BJ (cell line): ENCODE results near the gene RNPEP. TPM values are rescaled to one million over a fixed set of nuclear protein-coding genes. Genes with fewer than 3 reads are reported as not detected.

Experiments used
- CTCF ChIA-PET: fragments of 350-600 bp; formaldehyde crosslinking; extraction: SDS; loops from one replicate; lab custom pipeline; 2021; ENCODE audit warnings: antibody characterized with exemption, inconsistent platforms; lab: Yijun Ruan, JAX
- POLR2A ChIA-PET: fragments of 300-600 bp; sonication (Branson Sonifier 250); formaldehyde crosslinking; extraction: SDS; loops from one replicate; lab custom pipeline; 2021; ENCODE audit warnings: antibody characterized with exemption; lab: Charles Lee
- DNase-seq: peaks from one replicate; pipeline ENCODE4 v3.0.0-alpha.2; 2011; ENCODE audit warnings: low read depth
- H3K27me3 ChIP-seq: 2 replicates; pipeline ENCODE4 v1.6.0; 2011; ENCODE audit warnings: low read length; ENCODE audit not compliant: control insufficient read depth, insufficient read depth
- H3K36me3 ChIP-seq: 2 replicates; pipeline ENCODE4 v1.5.1; 2011; ENCODE audit warnings: low read length; ENCODE audit not compliant: control insufficient read depth, insufficient read depth
- H3K4me3 ChIP-seq: 2 replicates; pipeline ENCODE4 v1.5.1; 2011; ENCODE audit warnings: low read depth, mild to moderate bottlenecking, control low read depth, low read length
- polyA plus RNA-seq: library from polyadenylated mRNA; depleted of rRNA; stranded (reverse); fragments of >200 nt; gene quantifications from 2 replicates; pipeline ENCODE4 v1.2.3, GENCODE V29; 2011
- TF ChIP-seq, protein P1 (sequence below): IDR thresholded peaks from 2 replicates; pipeline ENCODE4 v1.5.1; 2011; ENCODE audit warnings: low read depth, mild to moderate bottlenecking, control low read depth, inconsistent platforms, low read length, moderate library complexity; ENCODE audit not compliant: insufficient read depth

Gene RNPEP
- polyA plus RNA-seq, 1 experiment = 51.5 TPM

DNA sequence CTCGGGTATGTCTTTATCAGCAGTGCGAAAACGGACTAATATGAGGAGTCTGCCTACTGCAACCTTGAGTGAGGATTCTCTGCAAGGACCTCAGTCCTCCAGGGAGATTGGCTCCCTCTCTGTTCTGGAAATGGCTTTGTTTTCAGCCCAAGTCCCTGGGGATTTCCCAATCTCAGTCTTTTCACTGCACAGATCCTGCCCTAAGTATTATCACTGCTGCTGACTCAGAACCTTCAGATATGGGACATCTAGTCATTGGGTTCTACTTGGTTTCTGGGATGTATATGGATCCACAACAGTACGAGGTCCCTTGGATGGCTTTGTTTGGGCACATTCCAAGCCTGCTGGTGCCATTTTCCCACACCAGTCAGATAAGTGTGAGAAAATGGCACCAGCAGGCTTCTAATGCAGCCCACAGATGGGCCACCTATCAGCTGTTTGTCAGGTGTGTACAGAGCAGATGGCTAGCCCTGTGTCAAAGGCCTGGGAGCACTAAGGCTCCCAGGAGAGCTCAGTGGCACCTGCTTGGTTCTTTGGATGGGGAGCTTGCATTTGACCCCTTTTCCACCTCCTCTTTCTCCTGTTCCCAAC is 55.4 kb downstream of the RNPEP start:
- TF ChIP-seq, protein P1, sequence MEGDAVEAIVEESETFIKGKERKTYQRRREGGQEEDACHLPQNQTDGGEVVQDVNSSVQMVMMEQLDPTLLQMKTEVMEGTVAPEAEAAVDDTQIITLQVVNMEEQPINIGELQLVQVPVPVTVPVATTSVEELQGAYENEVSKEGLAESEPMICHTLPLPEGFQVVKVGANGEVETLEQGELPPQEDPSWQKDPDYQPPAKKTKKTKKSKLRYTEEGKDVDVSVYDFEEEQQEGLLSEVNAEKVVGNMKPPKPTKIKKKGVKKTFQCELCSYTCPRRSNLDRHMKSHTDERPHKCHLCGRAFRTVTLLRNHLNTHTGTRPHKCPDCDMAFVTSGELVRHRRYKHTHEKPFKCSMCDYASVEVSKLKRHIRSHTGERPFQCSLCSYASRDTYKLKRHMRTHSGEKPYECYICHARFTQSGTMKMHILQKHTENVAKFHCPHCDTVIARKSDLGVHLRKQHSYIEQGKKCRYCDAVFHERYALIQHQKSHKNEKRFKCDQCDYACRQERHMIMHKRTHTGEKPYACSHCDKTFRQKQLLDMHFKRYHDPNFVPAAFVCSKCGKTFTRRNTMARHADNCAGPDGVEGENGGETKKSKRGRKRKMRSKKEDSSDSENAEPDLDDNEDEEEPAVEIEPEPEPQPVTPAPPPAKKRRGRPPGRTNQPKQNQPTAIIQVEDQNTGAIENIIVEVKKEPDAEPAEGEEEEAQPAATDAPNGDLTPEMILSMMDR = no peak
- no peak for DNase-seq
- CTCF ChIA-PET = no interaction called here

DNA sequence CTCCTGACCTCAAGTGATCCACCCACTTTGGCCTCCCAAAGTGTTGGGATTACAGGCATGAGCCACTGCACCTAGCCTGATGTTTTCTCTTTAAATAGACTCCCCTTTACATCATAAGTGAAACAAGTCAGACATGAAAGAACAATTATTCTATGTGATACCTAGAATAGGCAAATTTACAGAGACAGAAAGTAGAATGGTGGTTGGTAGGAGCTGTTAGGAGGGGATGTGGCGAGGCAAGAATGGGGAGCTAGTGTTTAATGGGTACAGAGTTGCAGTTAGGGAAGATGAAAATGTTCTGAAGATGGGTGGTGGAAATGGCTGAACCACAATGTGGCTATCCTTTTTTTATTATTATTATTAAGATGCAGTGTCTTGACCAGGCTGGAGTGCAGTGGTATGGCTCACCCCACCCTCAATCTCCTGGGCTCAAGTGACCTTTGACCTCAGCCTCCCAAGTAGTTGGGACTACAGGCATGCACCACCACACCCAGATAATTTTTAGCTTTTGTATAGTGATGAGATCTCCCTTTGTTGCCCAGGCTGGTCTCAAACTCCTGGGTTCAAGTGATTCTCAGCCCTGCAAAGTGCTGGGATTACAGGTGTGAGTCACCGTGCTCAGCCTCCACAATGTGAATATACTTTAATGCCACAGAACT is 56.4 kb downstream of the RNPEP start:
- TF ChIP-seq, protein P1 = no peak
- POLR2A ChIA-PET = no interaction called here
- no peaks in the 10 kb centered on the region for H3K36me3 ChIP-seq
- peaks cover 6% of the 10 kb centered on the region; the same call in 1 of the 2 replicates for H3K27me3 ChIP-seq
- CTCF ChIA-PET = no interaction called here
- no peak overlapping the region for H3K4me3 ChIP-seq
- DNase-seq = no peak

More for the DNA sequence above, 55.4 kb downstream of the RNPEP start:
- POLR2A ChIA-PET = no interaction called here
- Histone ChIP-seq H3K36me3 (no peaks in the 10 kb centered on the region), H3K27me3 (peaks cover 6% of the 10 kb centered on the region; the same call in 1 of the 2 replicates), H3K4me3 (no peak overlapping the region)

DNA sequence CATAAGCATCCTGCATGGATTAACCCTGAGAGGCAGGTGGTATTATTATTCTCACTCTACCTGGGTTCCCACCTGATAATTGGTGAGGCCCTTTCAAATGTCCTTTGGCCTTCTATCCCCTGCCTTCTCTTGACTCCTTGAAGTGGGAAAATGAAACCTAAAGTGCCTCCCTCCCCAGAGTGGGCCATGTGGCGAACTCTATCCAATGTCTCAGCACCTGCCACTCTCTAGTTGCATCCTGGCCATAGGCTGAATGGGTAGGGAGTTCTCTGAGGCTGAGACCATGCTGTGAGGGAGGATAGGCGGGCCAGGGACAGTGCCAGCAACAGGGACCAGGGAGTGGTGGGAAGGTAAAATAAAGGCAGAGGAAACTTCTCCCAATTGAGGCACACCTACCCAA is 63.3 kb downstream of the RNPEP start:
- TF ChIP-seq, protein P1 = no peak
- CTCF ChIA-PET = no interaction called here
- no peaks in the 10 kb centered on the region for H3K36me3 ChIP-seq
- POLR2A ChIA-PET = no interaction called here
- H3K27me3 ChIP-seq = peaks cover 3% of the 10 kb centered on the region
- no peak overlapping the region for H3K4me3 ChIP-seq
- no peak for DNase-seq

DNA sequence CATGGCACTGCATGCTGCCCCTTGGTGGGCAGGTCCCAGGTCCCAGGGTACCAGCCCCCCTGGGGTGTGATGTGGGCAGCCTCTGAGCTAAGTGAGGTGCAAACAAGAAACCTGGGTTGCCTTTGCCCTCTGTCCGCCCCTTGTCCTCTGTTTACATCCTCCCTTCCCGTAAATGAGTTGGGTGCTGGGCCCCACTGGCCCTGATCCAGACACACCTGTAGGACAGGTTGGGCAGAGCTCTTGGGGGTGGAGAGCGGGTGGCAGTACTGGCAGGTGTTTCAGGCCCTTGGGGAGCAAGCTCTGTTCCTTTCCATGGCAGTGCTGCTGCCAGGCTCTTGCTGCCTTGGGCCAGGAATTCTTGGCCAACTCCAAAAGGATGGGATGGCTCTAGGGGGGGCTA is 63.8 kb downstream of the RNPEP start:
- Histone ChIP-seq H3K27me3 (peaks cover 3% of the 10 kb centered on the region), H3K36me3 (no peaks in the 10 kb centered on the region), H3K4me3 (no peak overlapping the region)
- CTCF ChIA-PET = no interaction called here
- DNase-seq = no peak
- TF ChIP-seq, protein P1 = no peak
- POLR2A ChIA-PET = no interaction called here

DNA sequence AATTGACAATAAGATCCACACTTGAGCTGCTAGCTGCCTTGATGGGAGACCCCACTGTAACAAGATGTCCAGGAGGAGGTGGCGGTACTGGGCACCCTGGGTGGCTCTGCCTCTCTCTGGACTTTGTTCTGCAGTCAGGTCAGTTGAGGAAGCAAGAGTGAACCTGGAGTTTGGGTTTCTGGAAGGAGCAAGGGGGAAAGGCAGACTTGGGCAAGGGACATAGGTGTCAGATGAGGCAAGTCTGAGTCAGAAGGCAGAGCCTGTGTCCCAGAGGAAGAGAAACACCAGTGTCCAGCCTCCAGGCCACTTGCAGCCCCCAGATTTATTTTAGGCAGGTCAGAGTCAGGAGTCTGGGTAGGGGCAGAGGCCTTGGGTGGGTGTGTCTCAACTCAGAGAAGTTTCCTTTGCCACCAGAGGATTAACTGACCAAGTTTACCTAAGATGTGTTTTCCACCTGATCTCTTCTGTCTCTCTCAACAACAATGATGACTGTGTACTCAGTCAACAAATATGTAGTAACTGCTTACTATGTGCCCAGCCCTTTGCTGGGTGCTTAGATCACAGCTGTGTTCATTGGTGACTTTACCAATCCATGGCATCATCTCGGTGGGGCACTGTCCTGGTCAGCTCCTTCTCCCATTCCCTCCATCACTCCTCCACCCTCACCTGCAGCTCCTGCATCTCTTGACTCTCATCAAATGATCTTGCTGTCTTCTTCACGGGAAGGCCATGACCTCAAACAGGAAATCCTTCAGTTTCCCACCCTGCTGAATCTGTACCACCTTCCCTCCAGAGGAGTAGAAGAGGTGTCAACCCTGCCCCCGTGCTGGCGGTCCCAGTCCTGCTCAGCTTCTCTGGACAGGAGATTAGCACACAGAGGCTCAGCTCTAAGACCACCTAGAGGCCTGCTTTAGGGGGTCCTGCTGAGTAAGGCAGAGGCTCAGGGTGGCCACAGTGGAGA is 64.6 kb downstream of the RNPEP start:
- ChIA-PET CTCF (interaction anchor here (0.7 to 1.1 kb wide), 2 partner anchors 39 to 71 kb away, joined by 3 to 4 read pairs; no protein-coding TSS in a partner anchor), POLR2A (no interaction called here)
- Histone ChIP-seq H3K4me3 (no peak overlapping the region), H3K36me3 (no peaks in the 10 kb centered on the region), H3K27me3 (peaks cover 3% of the 10 kb centered on the region)
- DNase-seq = no peak
- TF ChIP-seq, protein P1 = no peak
